HEK293 (cell line): Measurements from ENCODE around the gene IFT172.

ENCODE experiments used
- CTCF ChIA-PET: fragments of 350-600 bp; formaldehyde crosslinking; extraction: SDS; loops from one replicate; lab custom pipeline; 2021; ENCODE audit warnings: antibody characterized with exemption; lab: Yijun Ruan, JAX
- POLR2A ChIA-PET: fragments of 300-600 bp; formaldehyde crosslinking; extraction: SDS; loops from one replicate; lab custom pipeline; 2020; ENCODE audit warnings: antibody characterized with exemption, inconsistent platforms; lab: Yijun Ruan, JAX
- H3K27ac ChIP-seq: fragments of 200-500 bp; sonication (Bioruptor generic); 2 replicates; pipeline ENCODE4 v1.5.1; 2014; ENCODE audit warnings: low read depth, low read length, control low read depth, inconsistent platforms; ENCODE audit errors: extremely low read depth
- H3K36me3 ChIP-seq, 2 experiments: fragments of 200-500 bp in 1 of 2; sonication (Bioruptor generic) in 1 of 2; 1 replicate in 1 of 2; 2 replicates in 1 of 2; pipeline ENCODE4 v1.5.1; 2014 to 2017; ENCODE audit warnings: inconsistent platforms in 2 of 2, low read length in 2 of 2; ENCODE audit not compliant: control insufficient read depth in 2 of 2, insufficient read depth in 1 of 2
- H3K4me1 ChIP-seq: fragments of 200-500 bp; sonication (Bioruptor generic); 2 replicates; pipeline ENCODE4 v1.5.1; 2014; ENCODE audit warnings: mild to moderate bottlenecking, low read length, inconsistent platforms; ENCODE audit not compliant: control insufficient read depth, insufficient read depth
- H3K4me3 ChIP-seq: 2 replicates; pipeline ENCODE4 v1.5.1; 2011; ENCODE audit warnings: low read depth, mild to moderate bottlenecking, control low read depth, low read length, moderate library complexity
- H3K9me3 ChIP-seq: fragments of 200-500 bp; sonication (Bioruptor generic); 2 replicates; pipeline ENCODE4 v1.5.1; 2014; ENCODE audit warnings: low read depth, low read length, inconsistent platforms; ENCODE audit not compliant: control insufficient read depth, insufficient read depth
- MEIS1 ChIP-seq: sonication (generic); formaldehyde crosslinking; IDR thresholded peaks from 2 replicates; pipeline ENCODE4 v1.8.1; 2022; ENCODE audit warnings: missing genetic modification reagents, mild to moderate bottlenecking, borderline replicate concordance
- ZBTB21 ChIP-seq: fragments of 450-650 bp; formaldehyde crosslinking; IDR thresholded peaks from 2 replicates; pipeline ENCODE4 v1.5.1; 2017; ENCODE audit warnings: missing biosample characterization, missing genetic modification characterization
- ZNF157 ChIP-seq: fragments of 450-650 bp; formaldehyde crosslinking; IDR thresholded peaks from 2 replicates; pipeline ENCODE4 v1.5.1; 2016; ENCODE audit warnings: missing biosample characterization, missing genetic modification characterization
- ZNF174 ChIP-seq: fragments of 450-650 bp; formaldehyde crosslinking; IDR thresholded peaks from 2 replicates; pipeline ENCODE4 v1.5.0; 2017; ENCODE audit warnings: missing biosample characterization, mild to moderate bottlenecking, missing genetic modification characterization
- ZNF510 ChIP-seq: fragments of 450-650 bp; formaldehyde crosslinking; IDR thresholded peaks from 2 replicates; pipeline ENCODE4 v1.5.1; 2018; ENCODE audit warnings: mild to moderate bottlenecking, missing genetic modification characterization, missing biosample characterization; ENCODE audit not compliant: insufficient replicate concordance
- ZNF530 ChIP-seq: fragments of 450-650 bp; formaldehyde crosslinking; IDR thresholded peaks from 2 replicates; pipeline ENCODE4 v1.5.1; 2016; ENCODE audit warnings: low read depth, missing biosample characterization, missing genetic modification characterization
- ZNF549 ChIP-seq: fragments of 450-650 bp; IDR thresholded peaks from 2 replicates; pipeline ENCODE4 v1.5.1; 2018; ENCODE audit warnings: missing biosample characterization, missing genetic modification characterization, mild to moderate bottlenecking, inconsistent platforms, moderate library complexity
- ZNF624 ChIP-seq: fragments of 450-650 bp; formaldehyde crosslinking; IDR thresholded peaks from 2 replicates; pipeline ENCODE4 v1.5.1; 2017; ENCODE audit warnings: missing biosample characterization, missing genetic modification characterization
- ZNF707 ChIP-seq: fragments of 450-650 bp; formaldehyde crosslinking; IDR thresholded peaks from 2 replicates; pipeline ENCODE4 v1.5.1; 2016; ENCODE audit warnings: missing biosample characterization, missing genetic modification characterization
- TF ChIP-seq, protein P1 (sequence below): fragments of 450-650 bp; formaldehyde crosslinking; IDR thresholded peaks from 2 replicates; pipeline ENCODE4 v1.5.1; 2017; ENCODE audit warnings: missing biosample characterization, missing genetic modification characterization
- TF ChIP-seq, protein P2 (sequence below): fragments of 450-650 bp; formaldehyde crosslinking; IDR thresholded peaks from 2 replicates; pipeline ENCODE4 v1.5.1; 2016; ENCODE audit warnings: missing biosample characterization, missing genetic modification characterization
- TF ChIP-seq, protein P3 (sequence below): fragments of 450-650 bp; formaldehyde crosslinking; conservative IDR thresholded peaks from 2 replicates; pipeline ENCODE4 v1.5.1; 2016; ENCODE audit warnings: low read depth, missing biosample characterization, missing genetic modification characterization
- TF ChIP-seq, protein P4 (sequence below): fragments of 450-650 bp; IDR thresholded peaks from 2 replicates; pipeline ENCODE4 v1.5.1; 2018; ENCODE audit warnings: missing biosample characterization, missing genetic modification characterization
- TF ChIP-seq, protein P5 (sequence below): fragments of 450-650 bp; formaldehyde crosslinking; IDR thresholded peaks from 2 replicates; pipeline ENCODE4 v1.5.1; 2017; ENCODE audit warnings: missing biosample characterization, missing genetic modification characterization

IFT172 gene

DNA sequence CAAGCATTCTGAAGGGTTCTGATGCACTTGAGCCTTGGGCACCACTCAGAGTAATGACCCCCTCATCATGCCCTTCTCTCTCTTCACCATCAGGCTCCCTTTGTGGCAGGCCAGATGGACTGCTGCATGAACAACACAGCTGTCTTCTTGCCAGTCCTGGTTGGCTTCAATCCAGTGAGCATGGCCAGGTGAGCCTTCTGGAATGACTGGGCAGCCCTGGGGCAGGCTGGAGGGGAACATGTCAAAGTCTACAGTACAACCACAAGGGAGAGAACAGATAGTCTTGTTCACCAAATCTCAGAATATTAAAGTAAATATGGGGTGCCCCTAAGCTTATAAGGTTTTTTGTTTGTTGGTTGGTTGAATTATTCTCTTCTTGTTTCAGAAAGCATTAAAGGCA, 11.5 kb upstream of the IFT172 start:
- Histone ChIP-seq H3K36me3 (no peaks in the 10 kb centered on the region), H3K27ac (no peak overlapping the region), H3K4me1 (no peaks in the 10 kb centered on the region), H3K9me3 (no peaks in the 10 kb centered on the region), H3K4me3 (no peak overlapping the region)
- POLR2A ChIA-PET: no interaction called here
- CTCF ChIA-PET: no interaction called here
- no peak for TF ChIP-seq ZNF624

DNA sequence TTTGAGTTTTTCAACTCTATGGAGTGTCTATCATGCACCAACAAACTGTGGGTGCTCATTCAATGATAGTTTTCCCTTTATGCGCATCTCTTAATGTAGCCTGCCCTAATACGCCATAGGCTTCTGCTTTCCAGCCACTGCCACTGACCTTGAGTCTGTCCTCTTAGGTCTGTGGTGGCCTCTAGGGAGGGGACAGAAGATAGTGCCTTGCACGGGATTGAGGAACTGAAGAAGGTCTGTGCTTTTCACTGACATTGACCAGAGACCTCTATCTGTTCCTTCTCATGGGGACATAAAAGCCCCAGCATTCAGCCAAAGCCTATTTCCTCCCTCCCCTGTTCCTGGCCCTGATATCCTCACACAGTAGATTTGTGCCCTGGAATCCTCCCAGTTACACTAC, 9.4 kb upstream of the IFT172 start:
- no peaks in the 10 kb centered on the region; the same call in 1 of the 2 replicates for H3K4me1 ChIP-seq
- TF ChIP-seq ZNF174 (tag by site-specific recombination): no peak
- TF ChIP-seq ZBTB21 (tag by site-specific recombination): no peak
- no peak for TF ChIP-seq ZNF157
- TF ChIP-seq ZNF530: no peak
- TF ChIP-seq, protein P1, sequence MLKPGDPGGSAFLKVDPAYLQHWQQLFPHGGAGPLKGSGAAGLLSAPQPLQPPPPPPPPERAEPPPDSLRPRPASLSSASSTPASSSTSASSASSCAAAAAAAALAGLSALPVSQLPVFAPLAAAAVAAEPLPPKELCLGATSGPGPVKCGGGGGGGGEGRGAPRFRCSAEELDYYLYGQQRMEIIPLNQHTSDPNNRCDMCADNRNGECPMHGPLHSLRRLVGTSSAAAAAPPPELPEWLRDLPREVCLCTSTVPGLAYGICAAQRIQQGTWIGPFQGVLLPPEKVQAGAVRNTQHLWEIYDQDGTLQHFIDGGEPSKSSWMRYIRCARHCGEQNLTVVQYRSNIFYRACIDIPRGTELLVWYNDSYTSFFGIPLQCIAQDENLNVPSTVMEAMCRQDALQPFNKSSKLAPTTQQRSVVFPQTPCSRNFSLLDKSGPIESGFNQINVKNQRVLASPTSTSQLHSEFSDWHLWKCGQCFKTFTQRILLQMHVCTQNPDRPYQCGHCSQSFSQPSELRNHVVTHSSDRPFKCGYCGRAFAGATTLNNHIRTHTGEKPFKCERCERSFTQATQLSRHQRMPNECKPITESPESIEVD (tag by site-specific recombination): no peak
- no peak for TF ChIP-seq ZNF707
- no peak for TF ChIP-seq ZNF510 (tag by site-specific recombination)
- TF ChIP-seq, protein P2, sequence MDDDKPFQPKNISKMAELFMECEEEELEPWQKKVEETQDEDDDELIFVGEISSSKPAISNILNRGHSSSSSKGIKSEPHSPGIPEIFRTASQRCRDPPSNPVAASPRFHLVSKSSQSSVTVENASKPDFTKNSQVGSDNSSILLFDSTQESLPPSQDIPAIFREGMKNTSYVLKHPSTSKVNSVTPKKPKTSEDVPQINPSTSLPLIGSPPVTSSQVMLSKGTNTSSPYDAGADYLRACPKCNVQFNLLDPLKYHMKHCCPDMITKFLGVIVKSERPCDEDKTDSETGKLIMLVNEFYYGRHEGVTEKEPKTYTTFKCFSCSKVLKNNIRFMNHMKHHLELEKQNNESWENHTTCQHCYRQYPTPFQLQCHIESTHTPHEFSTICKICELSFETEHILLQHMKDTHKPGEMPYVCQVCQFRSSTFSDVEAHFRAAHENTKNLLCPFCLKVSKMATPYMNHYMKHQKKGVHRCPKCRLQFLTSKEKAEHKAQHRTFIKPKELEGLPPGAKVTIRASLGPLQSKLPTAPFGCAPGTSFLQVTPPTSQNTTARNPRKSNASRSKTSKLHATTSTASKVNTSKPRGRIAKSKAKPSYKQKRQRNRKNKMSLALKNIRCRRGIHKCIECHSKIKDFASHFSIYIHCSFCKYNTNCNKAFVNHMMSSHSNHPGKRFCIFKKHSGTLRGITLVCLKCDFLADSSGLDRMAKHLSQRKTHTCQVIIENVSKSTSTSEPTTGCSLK (tag by site-specific recombination): no peak
- TF ChIP-seq, protein P3, sequence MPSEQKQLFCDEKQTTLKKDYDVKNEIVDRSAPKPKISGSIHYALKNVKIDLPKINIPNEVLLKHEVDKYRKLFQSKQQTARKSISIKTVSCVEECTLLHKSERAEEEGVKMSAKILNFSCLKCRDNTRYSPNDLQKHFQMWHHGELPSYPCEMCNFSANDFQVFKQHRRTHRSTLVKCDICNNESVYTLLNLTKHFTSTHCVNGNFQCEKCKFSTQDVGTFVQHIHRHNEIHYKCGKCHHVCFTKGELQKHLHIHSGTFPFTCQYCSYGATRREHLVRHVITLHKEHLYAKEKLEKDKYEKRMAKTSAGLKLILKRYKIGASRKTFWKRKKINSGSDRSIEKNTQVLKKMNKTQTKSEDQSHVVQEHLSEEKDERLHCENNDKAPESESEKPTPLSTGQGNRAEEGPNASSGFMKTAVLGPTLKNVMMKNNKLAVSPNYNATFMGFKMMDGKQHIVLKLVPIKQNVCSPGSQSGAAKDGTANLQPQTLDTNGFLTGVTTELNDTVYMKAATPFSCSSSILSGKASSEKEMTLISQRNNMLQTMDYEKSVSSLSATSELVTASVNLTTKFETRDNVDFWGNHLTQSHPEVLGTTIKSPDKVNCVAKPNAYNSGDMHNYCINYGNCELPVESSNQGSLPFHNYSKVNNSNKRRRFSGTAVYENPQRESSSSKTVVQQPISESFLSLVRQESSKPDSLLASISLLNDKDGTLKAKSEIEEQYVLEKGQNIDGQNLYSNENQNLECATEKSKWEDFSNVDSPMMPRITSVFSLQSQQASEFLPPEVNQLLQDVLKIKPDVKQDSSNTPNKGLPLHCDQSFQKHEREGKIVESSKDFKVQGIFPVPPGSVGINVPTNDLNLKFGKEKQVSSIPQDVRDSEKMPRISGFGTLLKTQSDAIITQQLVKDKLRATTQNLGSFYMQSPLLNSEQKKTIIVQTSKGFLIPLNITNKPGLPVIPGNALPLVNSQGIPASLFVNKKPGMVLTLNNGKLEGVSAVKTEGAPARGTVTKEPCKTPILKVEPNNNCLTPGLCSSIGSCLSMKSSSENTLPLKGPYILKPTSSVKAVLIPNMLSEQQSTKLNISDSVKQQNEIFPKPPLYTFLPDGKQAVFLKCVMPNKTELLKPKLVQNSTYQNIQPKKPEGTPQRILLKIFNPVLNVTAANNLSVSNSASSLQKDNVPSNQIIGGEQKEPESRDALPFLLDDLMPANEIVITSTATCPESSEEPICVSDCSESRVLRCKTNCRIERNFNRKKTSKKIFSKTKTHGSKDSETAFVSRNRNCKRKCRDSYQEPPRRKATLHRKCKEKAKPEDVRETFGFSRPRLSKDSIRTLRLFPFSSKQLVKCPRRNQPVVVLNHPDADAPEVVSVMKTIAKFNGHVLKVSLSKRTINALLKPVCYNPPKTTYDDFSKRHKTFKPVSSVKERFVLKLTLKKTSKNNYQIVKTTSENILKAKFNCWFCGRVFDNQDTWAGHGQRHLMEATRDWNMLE: no peak
- POLR2A ChIA-PET: no interaction called here
- no peak overlapping the region for H3K27ac ChIP-seq
- H3K9me3 ChIP-seq: no peaks in the 10 kb centered on the region
- no peaks in the 10 kb centered on the region for H3K36me3 ChIP-seq
- H3K4me3 ChIP-seq: no peak overlapping the region
- CTCF ChIA-PET: no interaction called here

DNA sequence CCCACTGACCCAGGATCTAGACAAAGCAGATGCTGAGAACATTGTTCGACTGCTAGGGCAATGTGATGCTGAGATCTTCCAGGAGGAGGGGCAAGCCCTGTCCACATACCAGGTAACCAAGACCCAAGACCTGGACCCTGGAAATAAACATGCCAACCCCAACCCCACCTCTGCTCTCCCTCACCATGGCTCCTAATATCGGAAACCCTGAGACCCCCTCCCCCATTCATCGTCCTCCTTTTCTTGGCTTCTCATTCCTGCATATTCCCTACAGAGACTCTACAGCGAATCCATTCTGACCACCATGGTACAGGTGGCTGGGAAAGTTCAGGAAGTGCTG, 7.7 kb upstream of the IFT172 start:
- ChIA-PET POLR2A (no interaction called here), CTCF (no interaction called here)
- TF ChIP-seq, protein P4, sequence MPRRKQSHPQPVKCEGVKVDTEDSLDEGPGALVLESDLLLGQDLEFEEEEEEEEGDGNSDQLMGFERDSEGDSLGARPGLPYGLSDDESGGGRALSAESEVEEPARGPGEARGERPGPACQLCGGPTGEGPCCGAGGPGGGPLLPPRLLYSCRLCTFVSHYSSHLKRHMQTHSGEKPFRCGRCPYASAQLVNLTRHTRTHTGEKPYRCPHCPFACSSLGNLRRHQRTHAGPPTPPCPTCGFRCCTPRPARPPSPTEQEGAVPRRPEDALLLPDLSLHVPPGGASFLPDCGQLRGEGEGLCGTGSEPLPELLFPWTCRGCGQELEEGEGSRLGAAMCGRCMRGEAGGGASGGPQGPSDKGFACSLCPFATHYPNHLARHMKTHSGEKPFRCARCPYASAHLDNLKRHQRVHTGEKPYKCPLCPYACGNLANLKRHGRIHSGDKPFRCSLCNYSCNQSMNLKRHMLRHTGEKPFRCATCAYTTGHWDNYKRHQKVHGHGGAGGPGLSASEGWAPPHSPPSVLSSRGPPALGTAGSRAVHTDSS (tag by site-specific recombination): no peak
- no peak for TF ChIP-seq ZNF549 (tag by site-specific recombination)
- TF ChIP-seq, protein P5, sequence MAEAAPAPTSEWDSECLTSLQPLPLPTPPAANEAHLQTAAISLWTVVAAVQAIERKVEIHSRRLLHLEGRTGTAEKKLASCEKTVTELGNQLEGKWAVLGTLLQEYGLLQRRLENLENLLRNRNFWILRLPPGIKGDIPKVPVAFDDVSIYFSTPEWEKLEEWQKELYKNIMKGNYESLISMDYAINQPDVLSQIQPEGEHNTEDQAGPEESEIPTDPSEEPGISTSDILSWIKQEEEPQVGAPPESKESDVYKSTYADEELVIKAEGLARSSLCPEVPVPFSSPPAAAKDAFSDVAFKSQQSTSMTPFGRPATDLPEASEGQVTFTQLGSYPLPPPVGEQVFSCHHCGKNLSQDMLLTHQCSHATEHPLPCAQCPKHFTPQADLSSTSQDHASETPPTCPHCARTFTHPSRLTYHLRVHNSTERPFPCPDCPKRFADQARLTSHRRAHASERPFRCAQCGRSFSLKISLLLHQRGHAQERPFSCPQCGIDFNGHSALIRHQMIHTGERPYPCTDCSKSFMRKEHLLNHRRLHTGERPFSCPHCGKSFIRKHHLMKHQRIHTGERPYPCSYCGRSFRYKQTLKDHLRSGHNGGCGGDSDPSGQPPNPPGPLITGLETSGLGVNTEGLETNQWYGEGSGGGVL: no peak
- no peak for TF ChIP-seq MEIS1 (CRISPR knock-in tag)

More for the DNA sequence above, 7.7 kb upstream of the IFT172 start:
- Histone ChIP-seq H3K9me3 (no peaks in the 10 kb centered on the region), H3K4me1 (no peaks in the 10 kb centered on the region; the same call in 1 of the 2 replicates), H3K4me3 (no peak overlapping the region), H3K27ac (no peak overlapping the region), H3K36me3 (no peaks in the 10 kb centered on the region)
